T-cell (primary cell): ENCODE measurements around the gene LSM7. TPM values are rescaled to one million over a fixed set of nuclear protein-coding genes. Genes with fewer than 3 reads are reported as not detected.

ENCODE experiments used
- ATAC-seq, 4 experiments: fragments of 200-7000 bp in 3 of 4; fragments of 150-1000 bp in 1 of 4; cut with Tn5 transposase; replicated peaks in 1 of 4; 1 replicate in 3 of 4; 2 replicates in 1 of 4; pipeline ENCODE4 v1.10.0; 2021; ENCODE audit warnings: moderate library complexity in 3 of 4, mild to moderate bottlenecking in 2 of 4, moderate number of reproducible peaks in 1 of 4
- CTCF ChIA-PET, 2 donors: fragments of 300-600 bp; sonication (Branson Sonifier 250); formaldehyde crosslinking; loops; one replicate each; lab custom pipeline; 2022; ENCODE audit warnings: antibody characterized with exemption in 2 of 2; lab: Charles Lee
- POLR2A ChIA-PET, 2 donors: fragments of 300-600 bp; sonication (Branson Sonifier 250); formaldehyde crosslinking; loops; one replicate each; lab custom pipeline; 2022; ENCODE audit warnings: antibody characterized with exemption in 2 of 2; lab: Charles Lee
- DNase-seq, 35 experiments: peaks; one replicate each; pipeline versions ENCODE4 v3.0.0 to v3.0.0-alpha.2; 2013 to 2023
- H3K27ac ChIP-seq: one replicate; pipeline ENCODE4 v1.5.1; 2013; ENCODE audit warnings: low read length
- H3K27me3 ChIP-seq, 2 experiments: replicated peaks in 1 of 2; 1 replicate in 1 of 2; 2 replicates in 1 of 2; pipeline versions ENCODE4 v1.6.1 to v1.7.0; 2013; ENCODE audit warnings: low read length in 1 of 2, mixed read lengths in 1 of 2; ENCODE audit not compliant: control insufficient read depth in 2 of 2, insufficient read depth in 2 of 2; ENCODE audit errors: extremely low read depth in 1 of 2
- H3K36me3 ChIP-seq, 2 donors: 1 replicate in 1 of 2; 2 replicates in 1 of 2; pipeline versions ENCODE4 v1.6.1 to v1.7.0; 2013; ENCODE audit warnings: low read length in 1 of 2; ENCODE audit not compliant: control insufficient read depth in 2 of 2, insufficient read depth in 1 of 2; ENCODE audit errors: extremely low read depth in 1 of 2
- H3K4me1 ChIP-seq, 2 experiments: 1 replicate in 1 of 2; 2 replicates in 1 of 2; pipeline versions ENCODE4 v1.6.1 to v1.7.0; 2013; ENCODE audit warnings: low read length in 2 of 2, mixed read lengths in 1 of 2; ENCODE audit not compliant: insufficient read depth in 2 of 2, control insufficient read depth in 1 of 2; ENCODE audit errors: extremely low read depth in 1 of 2
- H3K4me3 ChIP-seq, 2 donors: 1 replicate in 1 of 2; 2 replicates in 1 of 2; pipeline versions ENCODE4 v1.5.1 to v1.7.0; 2013; ENCODE audit warnings: mild to moderate bottlenecking in 2 of 2, low read length in 1 of 2, moderate library complexity in 1 of 2; ENCODE audit not compliant: control insufficient read depth in 1 of 2; ENCODE audit errors: extremely low read depth in 1 of 2
- H3K9me3 ChIP-seq: 2 replicates; pipeline ENCODE4 v1.7.0; 2013
- H3K27ac Mint-ChIP-seq, 2 donors: one replicate each; pipeline ENCODE4 v1.8.0; 2020 to 2021; ENCODE audit warnings: mild to moderate bottlenecking in 2 of 2, mixed read lengths in 2 of 2
- H3K27me3 Mint-ChIP-seq, 2 donors: one replicate each; pipeline ENCODE4 v1.8.0; 2021 to 2022; ENCODE audit warnings: mixed read lengths in 2 of 2
- H3K36me3 Mint-ChIP-seq: one replicate; pipeline ENCODE4 v1.8.0; 2021; ENCODE audit warnings: mixed read lengths
- H3K4me1 Mint-ChIP-seq, 3 donors: one replicate each; pipeline ENCODE4 v1.8.0; 2020 to 2022; ENCODE audit warnings: mixed read lengths in 3 of 3, mild to moderate bottlenecking in 1 of 3
- H3K4me3 Mint-ChIP-seq, 3 donors: one replicate each; pipeline ENCODE4 v1.8.0; 2020 to 2022; ENCODE audit warnings: mild to moderate bottlenecking in 3 of 3, mixed read lengths in 3 of 3, moderate library complexity in 3 of 3
- H3K9me3 Mint-ChIP-seq, 3 donors: one replicate each; pipeline ENCODE4 v1.8.0; 2020 to 2022; ENCODE audit warnings: mixed read lengths in 3 of 3
- WGBS: methylation state at CpG from one replicate; pipeline ENCODE4 v1.1.5; 2013; ENCODE audit warnings: missing lambda C conversion rate; ENCODE audit not compliant: insufficient coverage; 5-methylcytosine and 5-hydroxymethylcytosine counted together
- total RNA-seq, 35 experiments: library from RNA in 6 of 35; stranded (reverse) in 6 of 35; fragments of 120-200 nt in 1 of 35; gene quantifications; one replicate each; pipeline versions ENCODE4 v1.2.1 to v1.2.4 and lab custom pipeline; 2013 to 2026

The LSM7 gene
- total RNA-seq, 5 donors from 2014 or later (not counting 1 experiment from before 2014, with no cell fraction given) = 86.7 to 127 (median 107) TPM

DNA sequence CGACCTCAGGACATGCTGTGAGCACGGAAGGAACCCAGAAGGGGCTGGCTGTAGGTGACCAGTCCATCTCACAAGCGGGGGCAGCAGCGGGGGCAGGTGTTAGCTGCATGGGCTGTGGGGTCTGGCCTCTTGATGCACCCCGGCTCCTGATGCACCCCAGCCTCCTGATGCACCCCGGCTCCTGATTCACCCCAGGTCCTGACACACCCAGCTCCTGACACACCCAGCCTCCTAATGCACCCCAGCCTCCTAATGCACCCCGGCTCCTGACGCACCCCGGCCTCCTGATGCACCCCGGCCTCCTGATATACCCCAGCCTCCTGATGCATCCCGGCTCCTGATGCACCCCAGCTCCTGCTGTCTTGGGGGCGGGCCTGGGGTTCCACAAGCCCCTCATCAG, 7.4 kb downstream of the LSM7 start:
- peaks cover 26 to 31% of the 10 kb centered on the region in 2 donors for H3K36me3 ChIP-seq
- H3K9me3 Mint-ChIP-seq = no peaks in the 10 kb centered on the region
- peaks cover 0 to 1% of the 10 kb centered on the region in 2 experiments for H3K27me3 ChIP-seq
- no peak overlapping the region for H3K27ac Mint-ChIP-seq
- peaks cover 10 to 16% (median 12%) of the 10 kb centered on the region in 3 donors for H3K4me1 Mint-ChIP-seq
- POLR2A ChIA-PET = no interaction called here
- no peaks in the 10 kb centered on the region for H3K9me3 ChIP-seq
- DNase-seq (no peak), ATAC-seq (no peak)
- peaks cover 2% of the 10 kb centered on the region for H3K36me3 Mint-ChIP-seq
- WGBS = 98% methylated on average over 12 of the region's 12 CpGs
- no peaks in the 10 kb centered on the region for H3K27me3 Mint-ChIP-seq
- H3K27ac ChIP-seq = no peak overlapping the region
- no peak overlapping the region for H3K4me3 Mint-ChIP-seq
- H3K4me3 ChIP-seq = no peak overlapping the region
- peaks cover 1 to 13% of the 10 kb centered on the region in 2 experiments for H3K4me1 ChIP-seq
- CTCF ChIA-PET = no interaction called here

DNA sequence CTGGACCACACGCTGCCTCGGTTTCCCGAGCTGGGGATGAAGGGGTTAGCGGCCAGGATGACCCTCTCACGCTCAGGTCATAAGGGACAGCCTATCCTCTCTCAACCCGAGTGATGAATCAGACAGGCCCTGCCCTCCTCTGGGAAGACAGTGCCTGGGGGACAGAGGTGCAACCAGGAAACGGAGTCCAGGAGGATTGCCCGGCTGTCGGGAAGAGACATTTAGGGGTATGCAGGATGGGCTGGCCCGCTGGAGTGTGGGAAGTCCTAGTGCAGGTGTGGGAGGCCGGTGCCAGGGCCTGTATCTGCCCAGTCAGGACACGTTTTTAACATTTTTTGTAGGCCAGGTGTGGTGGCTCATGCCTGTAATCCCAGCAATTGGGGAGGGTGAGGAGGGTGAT, 8.3 kb downstream of the LSM7 start:
- Mint-ChIP-seq H3K4me1 (peaks cover under 1 to 10% (median 7%) of the 10 kb centered on the region in 3 donors), H3K4me3 (no peak overlapping the region), H3K27me3 (peaks cover 1 to 2% of the 10 kb centered on the region in 2 donors), H3K36me3 (peaks cover 4% of the 10 kb centered on the region), H3K27ac (no peak overlapping the region), H3K9me3 (peaks cover 2 to 7% (median 5%) of the 10 kb centered on the region in 3 donors)
- CTCF ChIA-PET = no interaction called here
- POLR2A ChIA-PET = interaction anchor here in 1 of 2 donors (0.6 kb wide), 1 partner anchor 182 kb away, joined by 3 read pairs; no protein-coding TSS in a partner anchor
- no peak for DNase-seq
- Histone ChIP-seq H3K27ac (no peak overlapping the region), H3K4me1 (peaks cover 0 to 7% of the 10 kb centered on the region in 2 experiments), H3K27me3 (peaks cover 0 to 3% of the 10 kb centered on the region in 2 experiments), H3K36me3 (peaks cover 20 to 24% of the 10 kb centered on the region in 2 donors), H3K9me3 (no peaks in the 10 kb centered on the region), H3K4me3 (no peak overlapping the region)
- no peak for ATAC-seq
- WGBS = 96% methylated on average over 10 of the region's 12 CpGs

GRCh38 chr19:2319551-2319950, 8.8 kb downstream of the LSM7 start:
- peaks cover 17 to 23% of the 10 kb centered on the region in 2 donors for H3K36me3 ChIP-seq
- DNase-seq = no peak
- peaks cover 0 to 7% of the 10 kb centered on the region in 2 experiments for H3K27me3 ChIP-seq
- no peak for ATAC-seq
- no peak overlapping the region for H3K4me3 Mint-ChIP-seq
- WGBS = 97% methylated on average over 20 of the region's 20 CpGs
- H3K27me3 Mint-ChIP-seq = peaks cover 4 to 6% of the 10 kb centered on the region in 2 donors
- H3K36me3 Mint-ChIP-seq = peaks cover 7% of the 10 kb centered on the region
- CTCF ChIA-PET = no interaction called here
- peaks cover 0 to 4% of the 10 kb centered on the region in 2 experiments for H3K4me1 ChIP-seq
- H3K4me3 ChIP-seq = no peak overlapping the region
- peaks cover 0 to 7% (median 5%) of the 10 kb centered on the region in 3 donors for H3K4me1 Mint-ChIP-seq
- POLR2A ChIA-PET = interaction anchor here in 1 of 2 donors (0.6 kb wide), 1 partner anchor 182 kb away, joined by 3 read pairs; no protein-coding TSS in a partner anchor
- peaks cover 6 to 11% (median 10%) of the 10 kb centered on the region in 3 donors for H3K9me3 Mint-ChIP-seq
- H3K27ac ChIP-seq = no peak overlapping the region
- no peak overlapping the region for H3K27ac Mint-ChIP-seq
- no peaks in the 10 kb centered on the region for H3K9me3 ChIP-seq

DNA sequence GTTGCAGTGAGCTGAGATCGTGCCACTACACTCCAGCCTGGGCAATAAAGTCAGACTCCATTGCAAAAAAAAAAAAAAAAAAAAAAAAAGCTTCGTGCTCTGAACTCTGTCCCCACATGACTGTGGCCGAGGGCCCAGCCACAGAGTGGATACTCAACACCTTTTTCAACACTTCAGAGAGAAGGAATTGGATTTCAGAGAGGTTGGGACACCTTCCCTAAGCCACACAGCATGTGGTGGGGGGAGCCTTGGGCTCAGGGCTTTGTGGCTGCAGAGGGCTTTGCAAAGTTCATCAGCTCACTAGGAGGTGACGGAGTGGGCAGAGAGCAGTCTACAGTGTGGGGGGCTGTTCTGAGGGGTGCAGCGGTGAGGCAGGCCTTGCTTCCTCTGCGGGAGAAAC, 9.5 kb downstream of the LSM7 start:
- Mint-ChIP-seq H3K36me3 (peaks cover 7% of the 10 kb centered on the region), H3K9me3 (peaks cover 6 to 11% (median 10%) of the 10 kb centered on the region in 3 donors), H3K4me1 (peaks cover 0 to 4% (median 1%) of the 10 kb centered on the region in 3 donors), H3K27me3 (peaks cover 9 to 11% of the 10 kb centered on the region in 2 donors), H3K27ac (no peak overlapping the region), H3K4me3 (no peak overlapping the region)
- CTCF ChIA-PET = no interaction called here
- no peak overlapping the region for H3K4me3 ChIP-seq
- H3K4me1 ChIP-seq = peaks cover 0 to 4% of the 10 kb centered on the region in 2 experiments
- DNase-seq (no peak), ATAC-seq (no peak)
- peaks cover 12 to 19% of the 10 kb centered on the region in 2 donors for H3K36me3 ChIP-seq
- WGBS = 90% methylated on average over 2 of the region's 6 CpGs
- POLR2A ChIA-PET = interaction anchor here in 1 of 2 donors (0.6 kb wide), 1 partner anchor 1727 kb away, joined by 5 read pairs; no protein-coding TSS in a partner anchor
- no peak overlapping the region for H3K27ac ChIP-seq
- peaks cover 0 to 11% of the 10 kb centered on the region in 2 experiments for H3K27me3 ChIP-seq
- H3K9me3 ChIP-seq = no peaks in the 10 kb centered on the region

GRCh38 chr19:2317756-2318155, 10.6 kb downstream of the LSM7 start:
- Mint-ChIP-seq H3K4me1 (peaks cover 0 to 5% (median 4%) of the 10 kb centered on the region in 3 donors), H3K27me3 (peaks cover 20 to 22% of the 10 kb centered on the region in 2 donors), H3K4me3 (no peak overlapping the region), H3K36me3 (peaks cover 7% of the 10 kb centered on the region), H3K27ac (no peak overlapping the region), H3K9me3 (peaks cover 6 to 11% (median 10%) of the 10 kb centered on the region in 3 donors)
- Histone ChIP-seq H3K9me3 (no peaks in the 10 kb centered on the region), H3K27ac (no peak overlapping the region), H3K4me3 (no peak overlapping the region), H3K4me1 (peaks cover 0 to 8% of the 10 kb centered on the region in 2 experiments), H3K36me3 (peaks cover 9 to 10% of the 10 kb centered on the region in 2 donors), H3K27me3 (peaks cover 0 to 22% of the 10 kb centered on the region in 2 experiments)
- WGBS = over 99% methylated on average over 13 of the region's 25 CpGs
- DNase-seq (no peak), ATAC-seq (no peak)
- ChIA-PET CTCF (no interaction called here), POLR2A (no interaction called here)

DNA sequence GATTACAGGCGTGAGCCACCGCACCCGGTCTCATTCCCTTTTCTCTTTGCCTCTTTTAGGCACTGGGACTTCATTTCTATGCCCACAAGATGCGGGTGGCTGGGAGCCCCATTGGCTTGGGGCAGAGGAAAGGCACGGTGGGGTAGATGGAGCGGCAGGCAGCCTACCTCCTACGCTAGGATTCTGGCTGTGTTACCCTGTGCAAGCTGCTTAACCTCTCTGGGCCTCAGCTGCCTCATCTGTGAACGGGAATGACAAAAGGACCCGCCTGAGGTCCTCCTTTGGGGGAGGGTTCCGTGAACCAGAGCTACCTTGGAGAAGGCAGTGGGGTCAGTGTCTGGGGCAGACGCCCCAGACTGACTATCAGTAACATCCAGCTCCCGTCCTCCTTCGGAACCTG, 11.1 kb downstream of the LSM7 start:
- H3K27me3 ChIP-seq = peaks cover 0 to 26% of the 10 kb centered on the region in 2 experiments
- Mint-ChIP-seq H3K27me3 (peaks cover 20 to 23% of the 10 kb centered on the region in 2 donors), H3K9me3 (peaks cover 6 to 11% (median 10%) of the 10 kb centered on the region in 3 donors), H3K36me3 (peaks cover 7% of the 10 kb centered on the region), H3K4me3 (no peak overlapping the region), H3K27ac (no peak overlapping the region), H3K4me1 (peaks cover 0 to 5% (median 4%) of the 10 kb centered on the region in 3 donors)
- DNase-seq = no peak
- no peak for ATAC-seq
- H3K9me3 ChIP-seq = no peaks in the 10 kb centered on the region
- ChIA-PET POLR2A (no interaction called here), CTCF (no interaction called here)
- no peak overlapping the region for H3K4me3 ChIP-seq
- no peak overlapping the region for H3K27ac ChIP-seq
- 87% methylated on average over 8 of the region's 13 CpGs for WGBS
- H3K36me3 ChIP-seq = peaks cover 6 to 9% of the 10 kb centered on the region in 2 donors
- H3K4me1 ChIP-seq = peaks cover 0 to 12% of the 10 kb centered on the region in 2 experiments
